Measurements from ENCODE around the gene NR1H4. TPM values are rescaled to one million over a fixed set of nuclear protein-coding genes. Genes with fewer than 3 reads are reported as not detected.

The NR1H4 gene
- total and polyA plus RNA-seq, 2 experiments from 2014 or later: not detected

- TF ChIP-seq REST (IDR thresholded peaks at IDR 0.05; ENCODE audit: unreplicated experiment) (no peak), ZNF114 (CRISPR knock-in tag; IDR thresholded peaks at IDR 0.05) (no peak), EZH2phosphoT487 (IDR thresholded peaks at IDR 0.05; ENCODE audit: unreplicated experiment) (no peak), JUNB (IDR thresholded peaks at IDR 0.05; ENCODE audit: unreplicated experiment) (no peak)
Observed at GRCh38 chr12:100453951-100454350, 19.7 kb upstream of the NR1H4 start (continued).

GRCh38 chr12:100455896-100456295 lies 17.8 kb upstream of the NR1H4 start:
- no peak overlapping the region; the same call in 1 of the 2 replicates for H3K27ac Mint-ChIP-seq
- H2AFZ ChIP-seq: no peak overlapping the region
- H3K36me3 ChIP-seq (ENCODE audit: insufficient read depth): no peaks in the 10 kb centered on the region
- H3K4me1 Mint-ChIP-seq: peaks cover 9% of the 10 kb centered on the region; the same call in 2 of the 3 replicates
- ATAC-seq: no peak
- DNase-seq (ENCODE audit: low spot score): no peak
- H3K4me3 ChIP-seq: no peak overlapping the region
- TF ChIP-seq ZNF114 (CRISPR knock-in tag; IDR thresholded peaks at IDR 0.05): no peak
- no peak for TF ChIP-seq EZH2phosphoT487 (IDR thresholded peaks at IDR 0.05; ENCODE audit: unreplicated experiment)
- TF ChIP-seq JUNB (IDR thresholded peaks at IDR 0.05; ENCODE audit: unreplicated experiment): no peak
- TF ChIP-seq STAT1 (IDR thresholded peaks at IDR 0.05; ENCODE audit: unreplicated experiment): no peak
- no peak for TF ChIP-seq REST (IDR thresholded peaks at IDR 0.05; ENCODE audit: unreplicated experiment)
- no peak for TF ChIP-seq CTCF (conservative IDR thresholded peaks at IDR 0.05; ENCODE audit: low read depth in 2 of 2)
- H3K27me3 ChIP-seq (ENCODE audit: insufficient read depth): no peaks in the 10 kb centered on the region
- H3K27ac ChIP-seq (ENCODE audit: low read depth): no peak overlapping the region
- no peaks in the 10 kb centered on the region for H3K36me3 Mint-ChIP-seq (ENCODE audit: low read depth)
- no peak overlapping the region for H3K4me2 ChIP-seq
- H3K27me3 Mint-ChIP-seq (ENCODE audit: insufficient read depth, low read depth, poor library complexity): peaks cover 2% of the 10 kb centered on the region
- no peaks in the 10 kb centered on the region for H3F3A ChIP-seq (replicated peaks; ENCODE audit: low read depth)
- H3K4me1 ChIP-seq (ENCODE audit: insufficient read depth): peaks cover 8% of the 10 kb centered on the region
- H3K9me2 ChIP-seq (ENCODE audit: insufficient read depth): no peaks in the 10 kb centered on the region; the same call in 1 of the 2 replicates
- H3K4me3 Mint-ChIP-seq: no peak overlapping the region
- H4K20me1 ChIP-seq (replicated peaks; ENCODE audit: insufficient read depth): no peaks in the 10 kb centered on the region
- no peaks in the 10 kb centered on the region for H3K9me3 Mint-ChIP-seq
- no peaks in the 10 kb centered on the region for H3K79me2 ChIP-seq (replicated peaks; ENCODE audit: insufficient read depth)
